HG03571 (cell line): Measurements from ENCODE around the gene EVA1B.
A peak's percentile ranks its signal among the peaks of the same experiment; 100 is the strongest.

Experiments
- ATAC-seq: cut with Tn5 transposase; IDR thresholded peaks from one replicate; pipeline ENCODE4 v1.9.1; 2021; ENCODE audit not compliant: unreplicated experiment

EVA1B gene

GRCh38 chr1:36323636-36324352 lies at the start of gene EVA1B:
TSS of gene EVA1B (minus strand) at chr1:36323645. CDS start at chr1:36323037, 608 bp downstream.
- no peak for ATAC-seq

GRCh38 chr1:36372617-36373016 lies 49.2 kb upstream of the EVA1B start:
- no peak for ATAC-seq

GRCh38 chr1:36369061-36369861 lies 45.8 kb upstream of the EVA1B start:
- no peak for ATAC-seq

- ATAC-seq, result no peak
Measured at GRCh38 chr1:36367798-36368197, 44.4 kb upstream of the EVA1B start.

- ATAC-seq, result no peak
Measured at GRCh38 chr1:36367066-36367465, 43.6 kb upstream of the EVA1B start.

GRCh38 chr1:36366091-36366661 lies 42.7 kb upstream of the EVA1B start:
- no peak for ATAC-seq

- no peak for ATAC-seq
Measured at GRCh38 chr1:36365381-36365780, 41.9 kb upstream of the EVA1B start.

- ATAC-seq, result no peak
Measured at GRCh38 chr1:36359911-36360550, 36.6 kb upstream of the EVA1B start.

- ATAC-seq, result no peak
Measured at GRCh38 chr1:36359383-36359782, 35.9 kb upstream of the EVA1B start.

- ATAC-seq, result no peak
Measured at GRCh38 chr1:36358514-36359084, 35.2 kb upstream of the EVA1B start.

- ATAC-seq, result no peak
Measured at GRCh38 chr1:36355811-36356210, 32.4 kb upstream of the EVA1B start.

GRCh38 chr1:36354486-36354885 lies 31.0 kb upstream of the EVA1B start:
- no peak for ATAC-seq

GRCh38 chr1:36352910-36353878 lies 29.7 kb upstream of the EVA1B start:
- no peak for ATAC-seq

- ATAC-seq, result no peak
Measured at GRCh38 chr1:36352125-36352909, 28.9 kb upstream of the EVA1B start.

GRCh38 chr1:36351227-36351977 lies 28.0 kb upstream of the EVA1B start:
- no peak for ATAC-seq

- no peak for ATAC-seq
Measured at GRCh38 chr1:36350659-36351226, 27.3 kb upstream of the EVA1B start.

GRCh38 chr1:36349839-36350238 lies 26.4 kb upstream of the EVA1B start:
- ATAC-seq, result no peak

GRCh38 chr1:36349241-36349671 lies 25.8 kb upstream of the EVA1B start:
- ATAC-seq, result peak; percentile 58
